CD8-positive, alpha-beta memory T cell (primary cell): ENCODE measurements around the gene ANO4. TPM values are rescaled to one million over a fixed set of nuclear protein-coding genes. Genes with fewer than 3 reads are reported as not detected.

ENCODE experiments used
- CTCF ChIA-PET: fragments of 350-600 bp; sonication (Branson Sonifier 250); formaldehyde crosslinking; loops from one replicate; lab custom pipeline; 2021; ENCODE audit warnings: antibody characterized with exemption; lab: Charles Lee
- POLR2A ChIA-PET: fragments of 350-600 bp; sonication (Branson Sonifier 250); formaldehyde crosslinking; loops from one replicate; lab custom pipeline; 2021; ENCODE audit warnings: antibody characterized with exemption; lab: Charles Lee
- DNase-seq, 5 donors: peaks; one replicate each; pipeline versions ENCODE4 v3.0.0 to v3.0.0-alpha.2; 2020 to 2022; ENCODE audit warnings: mixed read lengths in 1 of 5
- H3K27ac ChIP-seq: one replicate; pipeline ENCODE4 v1.7.0; 2013; ENCODE audit warnings: low read depth, mild to moderate bottlenecking, low read length, moderate library complexity
- H3K27me3 ChIP-seq: 2 replicates; pipeline ENCODE4 v1.7.0; 2013; ENCODE audit warnings: low read length, mild to moderate bottlenecking; ENCODE audit not compliant: insufficient read depth, poor library complexity, severe bottlenecking
- H3K36me3 ChIP-seq: 2 replicates; pipeline ENCODE4 v1.7.0; 2013; ENCODE audit warnings: mild to moderate bottlenecking, low read length, moderate library complexity; ENCODE audit not compliant: insufficient read depth
- H3K4me1 ChIP-seq: 2 replicates; pipeline ENCODE4 v1.7.0; 2013; ENCODE audit warnings: mild to moderate bottlenecking, low read length, moderate library complexity; ENCODE audit not compliant: insufficient read depth
- H3K4me3 ChIP-seq: 2 replicates; pipeline ENCODE4 v1.7.0; 2013; ENCODE audit warnings: mild to moderate bottlenecking, low read length
- H3K9me3 ChIP-seq: 2 replicates; pipeline ENCODE4 v1.7.0; 2013; ENCODE audit warnings: mild to moderate bottlenecking, low read length
- H3K27ac Mint-ChIP-seq, 8 donors: one replicate each; pipeline ENCODE4 v1.8.0; 2020 to 2021; ENCODE audit warnings: mixed read lengths in 8 of 8, mild to moderate bottlenecking in 6 of 8, inconsistent platforms in 3 of 8, moderate library complexity in 3 of 8
- H3K27me3 Mint-ChIP-seq, 2 donors: one replicate each; pipeline ENCODE4 v1.8.0; 2020 to 2021; ENCODE audit warnings: mixed read lengths in 2 of 2, mild to moderate bottlenecking in 1 of 2, moderate library complexity in 1 of 2
- H3K36me3 Mint-ChIP-seq, 3 donors: one replicate each; pipeline ENCODE4 v1.8.0; 2020 to 2021; ENCODE audit warnings: mixed read lengths in 3 of 3, inconsistent platforms in 1 of 3, mild to moderate bottlenecking in 1 of 3
- H3K4me1 Mint-ChIP-seq, 3 donors: one replicate each; pipeline ENCODE4 v1.8.0; 2020 to 2021; ENCODE audit warnings: mixed read lengths in 3 of 3, inconsistent platforms in 1 of 3, mild to moderate bottlenecking in 1 of 3
- H3K4me3 Mint-ChIP-seq, 7 donors: one replicate each; pipeline ENCODE4 v1.8.0; 2020 to 2021; ENCODE audit warnings: mixed read lengths in 7 of 7, mild to moderate bottlenecking in 6 of 7, moderate library complexity in 4 of 7, inconsistent platforms in 2 of 7
- H3K9me3 Mint-ChIP-seq, 5 donors: one replicate each; pipeline ENCODE4 v1.8.0; 2020 to 2022; ENCODE audit warnings: mixed read lengths in 5 of 5, mild to moderate bottlenecking in 3 of 5, moderate library complexity in 2 of 5, inconsistent platforms in 1 of 5
- polyA plus RNA-seq: library from polyadenylated mRNA; unstranded; fragments of 300-500 nt; fragmentation: Illumina TruSeq; gene quantifications from one replicate; pipeline ENCODE4 v1.2.3, GENCODE V29; 2021
- total RNA-seq, 2 experiments: library from RNA; stranded (reverse); gene quantifications; one replicate each; pipeline ENCODE4 v1.2.3, GENCODE V29; 2021

ANO4 gene
- total and polyA plus RNA-seq, 3 experiments from 2014 or later: not detected

GRCh38 chr12:101002696-101003419 is 208.3 kb downstream of the ANO4 start:
- Mint-ChIP-seq H3K9me3 (peaks cover 0 to 2% (median 0%) of the 10 kb centered on the region in 5 donors), H3K4me1 (no peaks in the 10 kb centered on the region), H3K27me3 (no peaks in the 10 kb centered on the region), H3K36me3 (no peaks in the 10 kb centered on the region), H3K27ac (no peak overlapping the region), H3K4me3 (no peak overlapping the region)
- no peaks in the 10 kb centered on the region for H3K27me3 ChIP-seq
- no peaks in the 10 kb centered on the region for H3K4me1 ChIP-seq
- no peaks in the 10 kb centered on the region for H3K9me3 ChIP-seq
- no peaks in the 10 kb centered on the region for H3K36me3 ChIP-seq
- CTCF ChIA-PET: no interaction called here
- no peak overlapping the region for H3K4me3 ChIP-seq
- POLR2A ChIA-PET: no interaction called here
- no peak overlapping the region for H3K27ac ChIP-seq
- DNase-seq: no peak

GRCh38 chr12:101004898-101005297 is 210.3 kb downstream of the ANO4 start:
- Mint-ChIP-seq H3K9me3 (peaks cover 2 to 13% (median 11%) of the 10 kb centered on the region in 5 donors), H3K4me1 (no peaks in the 10 kb centered on the region), H3K36me3 (no peaks in the 10 kb centered on the region), H3K27ac (no peak overlapping the region), H3K4me3 (no peak overlapping the region), H3K27me3 (no peaks in the 10 kb centered on the region)
- DNase-seq: no peak
- no peaks in the 10 kb centered on the region for H3K9me3 ChIP-seq
- H3K27ac ChIP-seq: no peak overlapping the region
- H3K4me1 ChIP-seq: no peaks in the 10 kb centered on the region
- no peaks in the 10 kb centered on the region for H3K27me3 ChIP-seq
- no peaks in the 10 kb centered on the region for H3K36me3 ChIP-seq
- no peak overlapping the region for H3K4me3 ChIP-seq
- ChIA-PET CTCF (no interaction called here), POLR2A (no interaction called here)

GRCh38 chr12:101009274-101009673 is 214.7 kb downstream of the ANO4 start:
- POLR2A ChIA-PET: no interaction called here
- no peaks in the 10 kb centered on the region for H3K4me1 Mint-ChIP-seq
- CTCF ChIA-PET: no interaction called here

GRCh38 chr12:101010896-101011295 is 216.3 kb downstream of the ANO4 start:
- H3K4me1 ChIP-seq: no peaks in the 10 kb centered on the region
- H3K36me3 ChIP-seq: no peaks in the 10 kb centered on the region
- ChIA-PET POLR2A (no interaction called here), CTCF (no interaction called here)
- Mint-ChIP-seq H3K36me3 (no peaks in the 10 kb centered on the region), H3K27ac (no peak overlapping the region), H3K27me3 (no peaks in the 10 kb centered on the region), H3K4me3 (no peak overlapping the region), H3K4me1 (no peaks in the 10 kb centered on the region), H3K9me3 (peaks cover 5 to 16% (median 9%) of the 10 kb centered on the region in 5 donors)
- H3K27ac ChIP-seq: no peak overlapping the region
- no peaks in the 10 kb centered on the region for H3K27me3 ChIP-seq
- no peak overlapping the region for H3K4me3 ChIP-seq
- no peaks in the 10 kb centered on the region for H3K9me3 ChIP-seq
- DNase-seq: no peak

More at GRCh38 chr12:101009274-101009673, 214.7 kb downstream of the ANO4 start:
- H3K9me3 Mint-ChIP-seq: peaks cover 5 to 16% (median 9%) of the 10 kb centered on the region in 5 donors
- no peak overlapping the region for H3K4me3 Mint-ChIP-seq
- no peaks in the 10 kb centered on the region for H3K36me3 Mint-ChIP-seq
- Histone ChIP-seq H3K27ac (no peak overlapping the region), H3K27me3 (no peaks in the 10 kb centered on the region), H3K4me3 (no peak overlapping the region), H3K9me3 (no peaks in the 10 kb centered on the region), H3K36me3 (no peaks in the 10 kb centered on the region), H3K4me1 (no peaks in the 10 kb centered on the region)
- no peak overlapping the region for H3K27ac Mint-ChIP-seq
- no peaks in the 10 kb centered on the region for H3K27me3 Mint-ChIP-seq
- DNase-seq: no peak

GRCh38 chr12:101013993-101014392 is 219.4 kb downstream of the ANO4 start:
- no peaks in the 10 kb centered on the region for H3K36me3 Mint-ChIP-seq
- H3K4me1 Mint-ChIP-seq: no peaks in the 10 kb centered on the region
- POLR2A ChIA-PET: no interaction called here
- H3K27me3 Mint-ChIP-seq: no peaks in the 10 kb centered on the region
- H3K27ac Mint-ChIP-seq: no peak overlapping the region
- CTCF ChIA-PET: no interaction called here
- H3K36me3 ChIP-seq: no peaks in the 10 kb centered on the region
- DNase-seq: no peak
- H3K4me1 ChIP-seq: no peaks in the 10 kb centered on the region
- no peak overlapping the region for H3K4me3 Mint-ChIP-seq
- H3K4me3 ChIP-seq: no peak overlapping the region
- no peak overlapping the region for H3K27ac ChIP-seq
- no peaks in the 10 kb centered on the region for H3K9me3 ChIP-seq
- peaks cover 4 to 14% (median 12%) of the 10 kb centered on the region in 5 donors for H3K9me3 Mint-ChIP-seq
- H3K27me3 ChIP-seq: no peaks in the 10 kb centered on the region

GRCh38 chr12:101015044-101015443 is 220.5 kb downstream of the ANO4 start:
- Histone ChIP-seq H3K4me3 (no peak overlapping the region), H3K36me3 (no peaks in the 10 kb centered on the region), H3K9me3 (no peaks in the 10 kb centered on the region), H3K27me3 (no peaks in the 10 kb centered on the region), H3K4me1 (no peaks in the 10 kb centered on the region), H3K27ac (no peak overlapping the region)
- DNase-seq: no peak
- POLR2A ChIA-PET: no interaction called here
- Mint-ChIP-seq H3K4me3 (no peak overlapping the region), H3K4me1 (no peaks in the 10 kb centered on the region), H3K27ac (no peak overlapping the region), H3K9me3 (peaks cover 0 to 7% (median 2%) of the 10 kb centered on the region in 5 donors), H3K36me3 (no peaks in the 10 kb centered on the region), H3K27me3 (peaks cover 0 to 3% of the 10 kb centered on the region in 2 donors)
- CTCF ChIA-PET: no interaction called here

GRCh38 chr12:101018540-101018939 is 224.0 kb downstream of the ANO4 start:
- no peak overlapping the region for H3K4me3 ChIP-seq
- Mint-ChIP-seq H3K4me1 (no peaks in the 10 kb centered on the region), H3K27me3 (peaks cover 0 to 3% of the 10 kb centered on the region in 2 donors), H3K9me3 (peaks cover 0 to 10% (median 2%) of the 10 kb centered on the region in 5 donors), H3K4me3 (no peak overlapping the region), H3K36me3 (no peaks in the 10 kb centered on the region), H3K27ac (no peak overlapping the region)
- no peaks in the 10 kb centered on the region for H3K4me1 ChIP-seq
- H3K27ac ChIP-seq: no peak overlapping the region
- no peaks in the 10 kb centered on the region for H3K36me3 ChIP-seq
- DNase-seq: no peak
- POLR2A ChIA-PET: no interaction called here
- CTCF ChIA-PET: no interaction called here
- no peaks in the 10 kb centered on the region for H3K9me3 ChIP-seq
- no peaks in the 10 kb centered on the region for H3K27me3 ChIP-seq

- no peak overlapping the region for H3K27ac Mint-ChIP-seq
- no peak for DNase-seq
- no peak overlapping the region for H3K4me3 ChIP-seq
- CTCF ChIA-PET: no interaction called here
- no peaks in the 10 kb centered on the region for H3K36me3 Mint-ChIP-seq
- POLR2A ChIA-PET: no interaction called here
- H3K9me3 Mint-ChIP-seq: peaks cover 0 to 10% (median 2%) of the 10 kb centered on the region in 5 donors
- no peaks in the 10 kb centered on the region for H3K4me1 Mint-ChIP-seq
- no peaks in the 10 kb centered on the region for H3K4me1 ChIP-seq
- peaks cover 0 to 3% of the 10 kb centered on the region in 2 donors for H3K27me3 Mint-ChIP-seq
- no peaks in the 10 kb centered on the region for H3K36me3 ChIP-seq
- H3K4me3 Mint-ChIP-seq: no peak overlapping the region
- H3K9me3 ChIP-seq: no peaks in the 10 kb centered on the region
- no peak overlapping the region for H3K27ac ChIP-seq
- no peaks in the 10 kb centered on the region for H3K27me3 ChIP-seq
Measured at GRCh38 chr12:101019201-101019600, 224.6 kb downstream of the ANO4 start.
